ENCODE data around the gene HMG20A. TPM values are rescaled to one million over a fixed set of nuclear protein-coding genes. Genes with fewer than 3 reads are reported as not detected.

Gene HMG20A
- total and polyA plus RNA-seq, 9 of the 15 experiments (the other 6 are each of a cell fraction or from before 2014, with no cell fraction given) = 25.0 to 68.1 (median 38.9) TPM

DNA sequence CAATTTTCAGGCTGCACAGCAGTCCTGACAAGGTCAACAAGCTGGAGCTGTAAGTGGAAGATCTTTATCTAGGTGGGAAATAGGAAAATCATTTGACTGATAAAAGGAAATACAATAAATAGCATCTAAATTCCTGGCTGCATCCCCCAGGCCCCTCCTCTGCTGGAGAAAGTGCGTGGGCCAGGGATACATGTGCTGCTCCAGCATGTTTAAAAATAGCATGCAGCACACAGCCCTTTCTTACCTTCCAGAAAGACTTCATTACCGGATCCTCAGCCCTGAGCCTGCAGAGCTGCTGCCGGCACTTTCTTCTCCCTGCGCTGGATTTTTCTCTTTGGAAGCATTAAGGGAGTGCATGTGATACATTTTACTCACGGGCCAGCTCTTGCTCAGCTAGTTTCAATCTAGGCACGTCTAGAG lies 77.3 kb downstream of the HMG20A start (continued):
- TF ChIP-seq, protein P1, sequence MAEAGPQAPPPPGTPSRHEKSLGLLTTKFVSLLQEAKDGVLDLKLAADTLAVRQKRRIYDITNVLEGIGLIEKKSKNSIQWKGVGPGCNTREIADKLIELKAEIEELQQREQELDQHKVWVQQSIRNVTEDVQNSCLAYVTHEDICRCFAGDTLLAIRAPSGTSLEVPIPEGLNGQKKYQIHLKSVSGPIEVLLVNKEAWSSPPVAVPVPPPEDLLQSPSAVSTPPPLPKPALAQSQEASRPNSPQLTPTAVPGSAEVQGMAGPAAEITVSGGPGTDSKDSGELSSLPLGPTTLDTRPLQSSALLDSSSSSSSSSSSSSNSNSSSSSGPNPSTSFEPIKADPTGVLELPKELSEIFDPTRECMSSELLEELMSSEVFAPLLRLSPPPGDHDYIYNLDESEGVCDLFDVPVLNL (CRISPR knock-in tag; IDR thresholded peaks at IDR 0.05; ENCODE audit: low read depth) = no peak
- TF ChIP-seq, protein P2, sequence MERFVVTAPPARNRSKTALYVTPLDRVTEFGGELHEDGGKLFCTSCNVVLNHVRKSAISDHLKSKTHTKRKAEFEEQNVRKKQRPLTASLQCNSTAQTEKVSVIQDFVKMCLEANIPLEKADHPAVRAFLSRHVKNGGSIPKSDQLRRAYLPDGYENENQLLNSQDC (CRISPR knock-in tag; IDR thresholded peaks at IDR 0.05) = no peak
- no peak for TF ChIP-seq ZFP30 (CRISPR knock-in tag; IDR thresholded peaks at IDR 0.05; ENCODE audit: borderline replicate concordance)
- TF ChIP-seq, protein P3, sequence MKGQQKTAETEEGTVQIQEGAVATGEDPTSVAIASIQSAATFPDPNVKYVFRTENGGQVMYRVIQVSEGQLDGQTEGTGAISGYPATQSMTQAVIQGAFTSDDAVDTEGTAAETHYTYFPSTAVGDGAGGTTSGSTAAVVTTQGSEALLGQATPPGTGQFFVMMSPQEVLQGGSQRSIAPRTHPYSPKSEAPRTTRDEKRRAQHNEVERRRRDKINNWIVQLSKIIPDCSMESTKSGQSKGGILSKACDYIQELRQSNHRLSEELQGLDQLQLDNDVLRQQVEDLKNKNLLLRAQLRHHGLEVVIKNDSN (CRISPR knock-in tag; IDR thresholded peaks at IDR 0.05) = no peak
- no peak for TF ChIP-seq RAD51 (IDR thresholded peaks at IDR 0.05; ENCODE audit: borderline replicate concordance, low read depth)
- no peak for TF ChIP-seq SMARCE1 (IDR thresholded peaks at IDR 0.05)

DNA sequence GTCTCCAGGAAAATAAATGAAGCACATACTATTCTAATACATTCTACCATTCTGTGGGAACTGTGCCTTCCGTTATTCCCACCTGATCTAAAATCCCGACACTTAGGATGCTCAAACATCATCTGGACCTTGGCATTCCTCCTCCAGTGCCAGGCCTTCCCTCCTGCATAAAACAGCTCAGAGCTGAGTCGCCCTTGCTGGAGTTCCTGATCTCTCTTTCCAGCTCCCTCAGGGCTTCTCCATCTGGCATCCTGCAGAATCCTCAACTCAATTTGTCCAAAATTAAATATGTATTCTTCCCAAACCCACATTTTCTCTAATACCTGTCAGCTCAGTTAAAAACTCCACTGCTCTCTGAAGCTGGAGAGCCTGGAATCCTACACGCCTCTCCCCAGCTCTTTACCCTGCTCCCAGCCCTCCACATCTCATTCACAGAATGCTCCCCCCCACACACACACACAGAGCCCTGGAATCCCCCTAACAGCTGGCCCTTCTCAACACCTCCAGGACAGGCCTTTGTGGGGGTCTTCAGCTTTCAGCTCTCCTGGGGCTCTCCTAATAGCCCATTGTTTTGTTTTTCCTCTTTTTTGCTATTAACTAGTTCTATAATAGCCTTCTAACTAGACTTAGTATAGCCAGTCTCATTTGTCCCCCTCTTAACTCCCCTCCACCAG lies 78.5 kb downstream of the HMG20A start:
- intact Hi-C loops (cut with micrococcal nuclease) (loop anchor here (5.0 to 10.0 kb wide), 3 partner anchors 77 to 474 kb away; partner anchors contain the start of genes HMG20A and PEAK1), in situ Hi-C loops (cut with MboI) (loop anchor here (5.0 kb wide), 1 partner anchor 382 kb away; no protein-coding TSS in a partner anchor)
- Histone ChIP-seq H3K36me3 (ENCODE audit: control insufficient read depth, insufficient read depth, low read length) (no peaks in the 10 kb centered on the region), H3K4me3 (no peak overlapping the region), H3K79me2 (ENCODE audit: control insufficient read depth, insufficient read depth, low read length) (no peaks in the 10 kb centered on the region), H3K4me1 (replicated peaks in 1 of 2; ENCODE audit: control insufficient read depth in 2 of 2, insufficient read depth in 2 of 2, low read length in 2 of 2) (peaks cover 0 to 4% of the 10 kb centered on the region in 2 experiments; a peak in 4 of 5 replicates), H4K20me1 (replicated peaks; ENCODE audit: control insufficient read depth, insufficient read depth, low read length) (no peaks in the 10 kb centered on the region), H3K9me1 (ENCODE audit: control insufficient read depth, insufficient read depth, low read length) (no peaks in the 10 kb centered on the region), H2AFZ (ENCODE audit: low read depth, low read length) (no peak overlapping the region), H3K9me3 (replicated peaks; ENCODE audit: control insufficient read depth, insufficient read depth, low read depth, low read length) (no peaks in the 10 kb centered on the region), H3K27ac (ENCODE audit: extremely low read depth, low read depth, low read length) (no peak overlapping the region), H3K4me2 (ENCODE audit: insufficient read depth, low read length) (no peak overlapping the region), H3K9ac (ENCODE audit: insufficient read depth in 1 of 2, low read depth in 2 of 2, low read length in 2 of 2) (no peak overlapping the region), H3K27me3 (ENCODE audit: control insufficient read depth in 2 of 2, insufficient read depth in 2 of 2, low read length in 2 of 2) (no peaks in the 10 kb centered on the region; a peak in 1 of 5 replicates)
- ATAC-seq (no peak), FAIRE-seq (no peak), DNase-seq (ENCODE audit: extremely low read depth in 1 of 4, low spot score in 3 of 4) (no peak)
- 28% methylated on average over 4 of the region's 4 CpGs for WGBS (ENCODE audit: insufficient coverage, low coverage, missing lambda C conversion rate)
- no TSS peak for BruUV-seq (replicated peaks)
- CTCF ChIA-PET (ENCODE audit: low intra/inter-chr PET ratio) = interaction anchor here (1.2 kb wide), 1 partner anchor 45 kb away, joined by 3 read pairs; no protein-coding TSS in a partner anchor
- POLR2A ChIA-PET = interaction anchor here (0.7 to 1.7 kb wide), 3 partner anchors 10 to 312 kb away, joined by 3 read pairs; no protein-coding TSS in a partner anchor
- TF ChIP-seq TAF7 (tag; IDR thresholded peaks at IDR 0.05) = no peak
- TF ChIP-seq, protein P4, sequence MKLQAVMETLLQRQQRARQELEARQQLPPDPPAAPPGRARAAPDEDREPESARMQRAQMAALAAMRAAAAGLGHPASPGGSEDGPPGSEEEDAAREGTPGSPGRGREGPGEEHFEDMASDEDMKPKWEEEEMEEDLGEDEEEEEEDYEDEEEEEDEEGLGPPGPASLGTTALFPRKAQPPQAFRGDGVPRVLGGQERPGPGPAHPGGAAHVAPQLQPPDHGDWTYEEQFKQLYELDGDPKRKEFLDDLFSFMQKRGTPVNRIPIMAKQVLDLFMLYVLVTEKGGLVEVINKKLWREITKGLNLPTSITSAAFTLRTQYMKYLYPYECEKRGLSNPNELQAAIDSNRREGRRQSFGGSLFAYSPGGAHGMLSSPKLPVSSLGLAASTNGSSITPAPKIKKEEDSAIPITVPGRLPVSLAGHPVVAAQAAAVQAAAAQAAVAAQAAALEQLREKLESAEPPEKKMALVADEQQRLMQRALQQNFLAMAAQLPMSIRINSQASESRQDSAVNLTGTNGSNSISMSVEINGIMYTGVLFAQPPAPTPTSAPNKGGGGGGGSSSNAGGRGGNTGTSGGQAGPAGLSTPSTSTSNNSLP (IDR thresholded peaks at IDR 0.05; ENCODE audit: borderline replicate concordance, low read depth, low read length) = no peak
- no peak for TF ChIP-seq NCOA6 (IDR thresholded peaks at IDR 0.05)
- no peak for TF ChIP-seq SAFB (IDR thresholded peaks at IDR 0.05; ENCODE audit: borderline replicate concordance, low read depth, low read length)
- TF ChIP-seq NEUROD1 (IDR thresholded peaks at IDR 0.05; ENCODE audit: borderline replicate concordance, low read depth, low read length, partially characterized antibody) = no peak
- TF ChIP-seq RHOXF2B (CRISPR knock-in tag; conservative IDR thresholded peaks at IDR 0.05) = no peak
- no peak for TF ChIP-seq RCOR1 (IDR thresholded peaks at IDR 0.05; ENCODE audit: borderline replicate concordance in 1 of 2, low read depth in 2 of 2, low read length in 2 of 2)
- TF ChIP-seq ZKSCAN1 (IDR thresholded peaks at IDR 0.05; ENCODE audit: low read depth, low read length) = no peak
- TF ChIP-seq, protein P5, sequence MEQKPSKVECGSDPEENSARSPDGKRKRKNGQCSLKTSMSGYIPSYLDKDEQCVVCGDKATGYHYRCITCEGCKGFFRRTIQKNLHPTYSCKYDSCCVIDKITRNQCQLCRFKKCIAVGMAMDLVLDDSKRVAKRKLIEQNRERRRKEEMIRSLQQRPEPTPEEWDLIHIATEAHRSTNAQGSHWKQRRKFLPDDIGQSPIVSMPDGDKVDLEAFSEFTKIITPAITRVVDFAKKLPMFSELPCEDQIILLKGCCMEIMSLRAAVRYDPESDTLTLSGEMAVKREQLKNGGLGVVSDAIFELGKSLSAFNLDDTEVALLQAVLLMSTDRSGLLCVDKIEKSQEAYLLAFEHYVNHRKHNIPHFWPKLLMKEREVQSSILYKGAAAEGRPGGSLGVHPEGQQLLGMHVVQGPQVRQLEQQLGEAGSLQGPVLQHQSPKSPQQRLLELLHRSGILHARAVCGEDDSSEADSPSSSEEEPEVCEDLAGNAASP (IDR thresholded peaks at IDR 0.05) = no peak
- TF ChIP-seq ZEB2 (IDR thresholded peaks at IDR 0.05) = no peak
